ENCODE data around the gene ZNF358.

ZNF358 gene

DNA sequence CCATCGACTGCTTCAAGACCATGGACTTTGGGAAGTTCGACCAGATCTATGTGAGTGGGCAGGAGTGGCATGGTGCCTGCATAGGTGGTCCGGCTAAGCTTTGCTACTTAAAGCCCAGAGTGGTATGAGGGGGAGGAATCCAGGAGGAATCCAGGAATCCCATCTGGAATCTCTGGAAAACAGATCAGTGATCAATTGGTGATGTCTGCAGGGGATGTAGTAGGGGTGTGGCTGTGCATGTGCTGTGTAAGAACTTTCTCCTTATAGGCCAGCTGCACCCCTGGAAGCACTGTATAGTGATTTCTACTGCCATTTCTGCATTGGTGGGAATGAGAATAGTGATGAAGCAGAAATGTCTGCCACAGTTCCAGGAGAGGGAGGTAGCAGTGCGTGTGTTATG lies 43.2 kb downstream of the ZNF358 start:
- no peak for DNase-seq (ENCODE audit: low read depth in 2 of 2)

DNA sequence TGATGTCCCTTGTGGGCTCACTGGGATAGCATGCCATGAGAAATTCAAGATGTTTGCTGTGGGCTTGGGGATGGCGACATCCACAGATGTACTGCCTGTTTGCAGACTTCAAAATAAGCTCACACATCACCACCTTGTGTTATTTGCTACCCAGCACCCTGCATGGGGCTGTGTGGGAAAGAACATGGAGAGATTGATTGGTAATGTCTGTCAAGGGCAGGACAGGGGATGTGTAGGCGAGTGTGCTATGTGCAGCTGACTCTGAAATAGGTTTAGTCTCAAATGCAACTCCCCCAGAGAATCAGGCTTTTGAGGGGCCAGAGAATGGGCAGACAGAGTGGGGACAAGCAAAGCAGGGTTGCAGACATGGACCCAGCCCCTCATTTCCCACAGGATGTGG lies 44.4 kb downstream of the ZNF358 start:
- no peak for DNase-seq (ENCODE audit: low read depth in 2 of 2)

GRCh38 chr19:7561325-7561724 lies 45.4 kb downstream of the ZNF358 start:
- DNase-seq (ENCODE audit: low read depth in 2 of 2), result no peak

DNA sequence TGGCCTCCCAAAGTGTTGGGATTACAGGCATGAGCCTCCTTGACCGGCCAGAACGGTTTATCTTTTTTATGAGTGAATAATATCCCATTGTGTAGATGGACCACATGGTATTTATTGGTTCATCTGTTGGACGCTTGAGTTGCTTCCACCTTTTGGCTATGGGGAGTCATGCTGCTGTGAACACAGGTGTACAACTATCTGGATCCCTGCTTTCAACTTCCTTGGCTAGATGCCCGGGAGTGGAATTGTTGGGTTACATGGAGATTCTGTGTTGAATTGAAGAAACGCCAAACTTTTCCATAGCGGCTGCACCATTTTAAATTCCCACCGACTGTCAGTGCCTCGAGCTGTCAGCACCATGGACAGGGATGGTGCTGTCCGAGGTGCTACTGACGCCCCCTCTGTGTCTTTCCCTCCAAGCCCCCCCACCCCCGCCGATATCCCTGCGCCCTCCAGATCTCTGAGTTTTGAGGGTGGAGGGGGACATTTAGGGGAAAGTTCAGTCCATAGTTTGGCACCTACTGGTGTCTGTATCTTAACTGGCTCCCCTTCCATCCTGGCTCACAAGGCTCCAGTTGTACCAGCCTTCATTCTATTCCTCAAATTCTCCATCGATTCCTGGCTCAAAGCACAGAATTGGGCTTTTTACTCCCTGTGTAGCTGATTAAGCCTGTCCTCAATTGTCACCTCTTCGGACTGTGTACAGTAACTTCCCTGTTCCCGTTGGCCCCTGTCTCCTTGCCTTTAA lies 46.9 kb downstream of the ZNF358 start:
- DNase-seq (ENCODE audit: low read depth in 2 of 2), result no peak

DNA sequence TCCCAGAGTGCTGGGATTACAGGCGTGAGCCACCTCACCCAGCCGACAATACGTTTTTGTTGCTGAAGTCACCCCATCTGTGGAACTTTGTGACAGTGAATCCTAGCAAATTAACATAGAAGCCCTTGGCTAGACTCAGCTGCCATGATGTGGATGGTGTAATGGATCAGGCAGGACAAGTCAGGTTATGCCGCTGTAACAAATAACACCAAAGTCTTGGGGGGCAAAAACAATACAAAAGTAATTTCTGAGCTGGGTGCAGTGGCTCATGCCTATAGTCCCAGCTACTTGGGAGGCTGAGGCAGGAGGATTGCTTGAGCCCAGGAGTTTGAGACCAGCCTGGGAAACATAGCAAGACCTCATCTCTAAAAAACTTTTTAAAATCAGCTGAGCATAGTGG lies 49.0 kb downstream of the ZNF358 start:
- DNase-seq (ENCODE audit: low read depth in 2 of 2), result no peak

DNA sequence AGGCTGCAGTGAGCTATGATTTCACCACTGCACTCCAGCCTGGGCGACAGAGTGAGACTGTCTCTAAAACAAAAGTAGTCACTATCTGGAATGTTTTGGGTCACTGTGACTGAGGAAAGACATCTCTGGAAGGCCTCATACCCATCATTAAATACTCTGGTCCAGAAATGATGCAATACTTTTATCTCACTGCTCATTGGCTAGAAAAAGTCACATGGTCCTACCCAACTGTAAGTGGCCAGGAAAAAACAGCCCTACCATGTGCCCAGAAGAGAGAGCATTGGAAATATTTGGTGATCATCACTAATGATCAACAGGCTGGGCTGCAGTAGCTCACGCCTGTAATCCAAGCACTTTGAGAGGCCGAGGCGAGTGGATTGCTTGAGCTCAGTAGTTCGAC lies 49.4 kb downstream of the ZNF358 start:
- no peak for DNase-seq (ENCODE audit: low read depth in 2 of 2)

All from stimulated activated CD8-positive, alpha-beta memory T cell treated with anti-CD3 and anti-CD28 coated beads, Interleukin-7, amount 100 ng/mL, for 4 hours (primary cell).